GM10248 (cell line): Measurements from ENCODE around the gene TRIOBP.

Experiments
- CTCF ChIA-PET: fragments of 300-600 bp; sonication (Branson Sonifier 250); formaldehyde crosslinking; extraction: SDS; loops from one replicate; lab custom pipeline; 2021; ENCODE audit warnings: antibody characterized with exemption; lab: Yijun Ruan, JAX
- POLR2A ChIA-PET: fragments of 350-650 bp; sonication (Branson Sonifier 250); formaldehyde crosslinking; extraction: SDS; loops from one replicate; lab custom pipeline; 2020; ENCODE audit warnings: antibody characterized with exemption; lab: Yijun Ruan, JAX
- DNase-seq: peaks from one replicate; pipeline ENCODE4 v3.0.0; 2012; ENCODE audit errors: extremely low spot score
- TF ChIP-seq, protein P1 (sequence below): IDR thresholded peaks from 2 replicates; pipeline ENCODE4 v1.5.1; 2012; ENCODE audit warnings: mild to moderate bottlenecking, low read depth; ENCODE audit errors: extremely low read depth, missing control alignments, control extremely low read depth

TRIOBP gene

DNA sequence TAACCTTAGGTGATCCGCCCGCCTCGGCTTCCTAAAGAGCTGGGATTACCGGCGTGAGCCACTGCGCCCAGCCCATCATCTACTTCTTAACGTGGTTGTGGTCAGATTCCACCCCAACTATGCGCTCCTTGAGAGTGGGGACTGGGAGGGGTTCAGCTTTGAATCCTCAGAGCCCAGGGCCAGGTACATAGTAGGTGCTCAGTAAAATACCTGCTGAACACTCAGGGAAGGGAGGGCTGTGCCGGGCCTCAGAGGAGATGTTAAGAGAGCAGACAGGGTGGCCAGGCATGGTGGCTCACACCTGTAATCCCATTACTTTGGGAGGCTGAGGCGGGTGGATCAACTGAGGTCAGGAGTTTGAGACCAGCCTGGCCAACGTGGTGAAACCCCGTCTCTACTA is 22.6 kb upstream of the TRIOBP start:
- no peak for DNase-seq
- TF ChIP-seq, protein P1, sequence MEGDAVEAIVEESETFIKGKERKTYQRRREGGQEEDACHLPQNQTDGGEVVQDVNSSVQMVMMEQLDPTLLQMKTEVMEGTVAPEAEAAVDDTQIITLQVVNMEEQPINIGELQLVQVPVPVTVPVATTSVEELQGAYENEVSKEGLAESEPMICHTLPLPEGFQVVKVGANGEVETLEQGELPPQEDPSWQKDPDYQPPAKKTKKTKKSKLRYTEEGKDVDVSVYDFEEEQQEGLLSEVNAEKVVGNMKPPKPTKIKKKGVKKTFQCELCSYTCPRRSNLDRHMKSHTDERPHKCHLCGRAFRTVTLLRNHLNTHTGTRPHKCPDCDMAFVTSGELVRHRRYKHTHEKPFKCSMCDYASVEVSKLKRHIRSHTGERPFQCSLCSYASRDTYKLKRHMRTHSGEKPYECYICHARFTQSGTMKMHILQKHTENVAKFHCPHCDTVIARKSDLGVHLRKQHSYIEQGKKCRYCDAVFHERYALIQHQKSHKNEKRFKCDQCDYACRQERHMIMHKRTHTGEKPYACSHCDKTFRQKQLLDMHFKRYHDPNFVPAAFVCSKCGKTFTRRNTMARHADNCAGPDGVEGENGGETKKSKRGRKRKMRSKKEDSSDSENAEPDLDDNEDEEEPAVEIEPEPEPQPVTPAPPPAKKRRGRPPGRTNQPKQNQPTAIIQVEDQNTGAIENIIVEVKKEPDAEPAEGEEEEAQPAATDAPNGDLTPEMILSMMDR = no peak
- POLR2A ChIA-PET = interaction anchor here (4.4 kb wide), 1 partner anchor 15 kb away, joined by 39 read pairs; the partner anchor contains the start of gene PDXP
- CTCF ChIA-PET = interaction anchor here (13.8 to 21.9 kb wide), 3 partner anchors 6 to 32 kb away, joined by 298 to 315 read pairs (median 315); partner anchors contain the start of genes LGALS1, NOL12, PDXP and SH3BP1

GRCh38 chr22:37674951-37675929 is 21.6 kb upstream of the TRIOBP start, which contains the start of gene LGALS1:
Gene LGALS1 (plus strand): TSS chr22:37675636. CDS start chr22:37675703, 67 bp downstream.
- DNase-seq = peak; percentile 87
- TF ChIP-seq, protein P1 = no peak
- ChIA-PET POLR2A (interaction anchor here (0.5 to 4.4 kb wide), 7 partner anchors 7 to 1413 kb away, joined by 3 to 39 read pairs (median 6); partner anchors contain the start of genes GGA1 and PDXP), CTCF (interaction anchor here (0.6 to 21.9 kb wide), 6 partner anchors 5 to 68 kb away, joined by 3 to 315 read pairs (median 156); partner anchors contain the start of genes LGALS1, NOL12, PDXP and SH3BP1)

GRCh38 chr22:37675930-37676735 is 20.7 kb upstream of the TRIOBP start:
- CTCF ChIA-PET = interaction anchor here (0.6 to 21.9 kb wide), 6 partner anchors 4 to 69 kb away, joined by 3 to 315 read pairs (median 156); partner anchors contain the start of genes LGALS1, NOL12, PDXP and SH3BP1
- TF ChIP-seq, protein P1 = no peak
- DNase-seq = peak; percentile 39
- POLR2A ChIA-PET = interaction anchor here (0.9 to 4.4 kb wide), 5 partner anchors 8 to 68 kb away, joined by 6 to 39 read pairs (median 7); partner anchors contain the start of genes GGA1 and PDXP

DNA sequence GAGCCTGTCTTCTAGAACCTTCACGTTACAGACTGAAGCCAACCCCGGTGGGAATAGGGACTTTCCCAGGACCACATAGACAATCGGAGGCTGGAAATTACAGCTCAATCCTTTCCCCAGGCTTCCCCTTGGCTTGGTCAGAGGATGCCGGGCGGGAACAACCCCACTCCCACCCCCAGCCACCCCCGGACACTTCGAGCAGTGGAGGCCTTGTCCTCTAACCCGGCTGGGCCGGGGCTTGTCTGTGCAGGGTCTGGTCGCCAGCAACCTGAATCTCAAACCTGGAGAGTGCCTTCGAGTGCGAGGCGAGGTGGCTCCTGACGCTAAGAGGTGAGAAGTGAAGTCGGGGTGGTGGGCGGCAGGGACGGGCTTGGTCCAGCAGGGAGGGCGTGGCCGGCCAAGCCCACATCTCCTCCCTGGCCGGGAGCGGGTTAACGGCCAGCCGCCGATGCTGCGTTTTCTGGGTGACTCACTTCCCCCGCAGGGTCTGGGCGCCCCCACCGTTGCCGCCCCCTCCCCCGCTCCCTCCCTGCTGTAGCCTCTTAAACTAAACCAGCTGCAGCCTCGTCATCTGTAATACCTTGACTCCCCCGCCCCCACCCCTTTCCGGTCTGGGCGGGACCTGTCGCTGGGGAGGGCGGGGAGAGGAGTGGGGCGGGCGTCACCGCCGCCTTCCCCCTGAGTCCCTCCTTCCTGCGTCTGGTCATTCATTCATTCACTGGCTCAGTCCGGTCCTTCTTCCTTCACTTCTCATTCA is 19.9 kb upstream of the TRIOBP start:
- ChIA-PET POLR2A (interaction anchor here (0.6 to 4.4 kb wide), 6 partner anchors 11 to 658 kb away, joined by 6 to 39 read pairs (median 6); partner anchors contain the start of genes GGA1 and PDXP), CTCF (interaction anchor here (1.1 to 21.9 kb wide), 6 partner anchors 3 to 52 kb away, joined by 3 to 315 read pairs (median 156); partner anchors contain the start of genes LGALS1, NOL12, PDXP and SH3BP1)
- DNase-seq = peak; percentile 89
- TF ChIP-seq, protein P1 = no peak

GRCh38 chr22:37677493-37677974 is 19.3 kb upstream of the TRIOBP start:
- TF ChIP-seq, protein P1 = no peak
- DNase-seq = no peak
- CTCF ChIA-PET = interaction anchor here (1.1 to 21.1 kb wide), 4 partner anchors 12 to 52 kb away, joined by 3 to 315 read pairs (median 156); partner anchors contain the start of genes LGALS1, PDXP and SH3BP1
- POLR2A ChIA-PET = interaction anchor here (0.6 to 4.4 kb wide), 5 partner anchors 10 to 657 kb away, joined by 6 to 39 read pairs (median 7); partner anchors contain the start of genes GGA1 and PDXP
